ENCODE results near the gene ZNF630.

- TF ChIP-seq CTCF (IDR thresholded peaks at IDR 0.05) (no peak), POLR2A (IDR thresholded peaks at IDR 0.05) (no peak)
Observed at GRCh38 chrX:48090123-48090522, 18.7 kb upstream of the ZNF630 start.

Measured in testis (tissue), 2 donors.